HepG2 (cell line): ENCODE results near the gene CGREF1. TPM values are rescaled to one million over a fixed set of nuclear protein-coding genes. Genes with fewer than 3 reads are reported as not detected.

ENCODE experiments used
- ATAC-seq: fragments of 200-7000 bp; cut with Tn5 transposase; 3 replicates; pipeline ENCODE4 v1.9.1; 2020; ENCODE audit warnings: mild to moderate bottlenecking, moderate library complexity
- BruUV-seq: library from RNA; stranded (reverse); fragments of 400-500 nt; replicated peaks from 2 replicates; lab custom pipeline; 2021; lab: Mats Ljungman, UMichigan
- CTCF ChIA-PET: fragments of 300-600 bp; formaldehyde crosslinking; extraction: SDS; loops from one replicate; lab custom pipeline; 2021; ENCODE audit warnings: low total read pairs, inconsistent platforms, low intra/inter-chr PET ratio; lab: Yijun Ruan, JAX
- POLR2A ChIA-PET: fragments of 350-600 bp; sonication (Branson Sonifier 250); formaldehyde crosslinking; loops from one replicate; lab custom pipeline; 2020; ENCODE audit warnings: antibody characterized with exemption, inconsistent platforms; lab: Yijun Ruan, JAX
- DNase-seq: peaks from one replicate; pipeline ENCODE4 v3.0.0-alpha.2; 2015; ENCODE audit warnings: low spot score
- FAIRE-seq: peaks from 3 replicates; lab custom pipeline; 2011; peaks lifted over from hg19 to GRCh38; lab: Jason Lieb, UNC
- H2AFZ ChIP-seq: one replicate; pipeline ENCODE4 v1.6.1; 2011; ENCODE audit warnings: low read length, inconsistent platforms
- H3K27ac ChIP-seq: fragments of 300-600 bp; 3 replicates; pipeline ENCODE4 v1.8.0; 2011; ENCODE audit warnings: mixed run types, mild to moderate bottlenecking, mixed read lengths, low read length, inconsistent platforms; ENCODE audit not compliant: insufficient read depth; ENCODE audit errors: extremely low read length
- H3K27me3 ChIP-seq, 2 experiments: fragments of 200-600 bp in 1 of 2; 2 replicates in 1 of 2; 3 replicates in 1 of 2; pipeline versions ENCODE4 v1.6.0 to v1.8.0; 2011; ENCODE audit warnings: low read length in 2 of 2, mild to moderate bottlenecking in 2 of 2, moderate library complexity in 2 of 2, inconsistent platforms in 1 of 2; ENCODE audit not compliant: insufficient read depth in 2 of 2, control insufficient read depth in 1 of 2
- H3K36me3 ChIP-seq, 2 experiments: fragments of 200-600 bp in 1 of 2; replicated peaks in 1 of 2; 2 replicates in 1 of 2; 3 replicates in 1 of 2; pipeline versions ENCODE4 v1.5.1 to v1.8.0; 2011; ENCODE audit warnings: low read length in 2 of 2, inconsistent platforms in 1 of 2; ENCODE audit not compliant: insufficient read depth in 2 of 2, control insufficient read depth in 1 of 2
- H3K4me1 ChIP-seq: 2 replicates; pipeline ENCODE4 v1.5.1; 2012; ENCODE audit warnings: low read length, inconsistent platforms; ENCODE audit not compliant: insufficient read depth
- H3K4me2 ChIP-seq: 2 replicates; pipeline ENCODE4 v1.6.0; 2011; ENCODE audit warnings: low read depth, low read length, inconsistent platforms
- H3K4me3 ChIP-seq, 3 experiments: fragments of 200-600 bp in 1 of 3; sonication (generic), shearing (Covaris generic) in 1 of 3; replicated peaks in 1 of 3; 2 replicates each; pipeline ENCODE4 v1.5.1; 2011 to 2016; ENCODE audit warnings: low read length in 3 of 3, inconsistent platforms in 2 of 3, low read depth in 2 of 3, mild to moderate bottlenecking in 2 of 3, control low read depth in 1 of 3, mixed read lengths in 1 of 3; ENCODE audit not compliant: insufficient read depth in 1 of 3
- H3K79me2 ChIP-seq: one replicate; pipeline ENCODE4 v1.6.1; 2011; ENCODE audit warnings: low read length, inconsistent platforms; ENCODE audit not compliant: insufficient read depth
- H3K9ac ChIP-seq: 2 replicates; pipeline ENCODE4 v1.6.0; 2011; ENCODE audit warnings: mild to moderate bottlenecking, low read depth, low read length, inconsistent platforms; ENCODE audit not compliant: insufficient read depth
- H3K9me3 ChIP-seq: 2 replicates; pipeline ENCODE4 v1.5.1; 2012; ENCODE audit warnings: mild to moderate bottlenecking, low read length
- H4K20me1 ChIP-seq: 2 replicates; pipeline ENCODE4 v1.6.0; 2011; ENCODE audit warnings: inconsistent platforms, mild to moderate bottlenecking, low read length, moderate library complexity; ENCODE audit not compliant: insufficient read depth
- AHDC1 ChIP-seq: sonication (generic); formaldehyde crosslinking; IDR thresholded peaks from 2 replicates; pipeline ENCODE4 v1.5.1; 2020; ENCODE audit warnings: mild to moderate bottlenecking, missing genetic modification reagents, borderline replicate concordance
- MAFG ChIP-seq: sonication (generic); formaldehyde crosslinking; IDR thresholded peaks from 2 replicates; pipeline ENCODE4 v1.5.1; 2020; ENCODE audit warnings: mild to moderate bottlenecking, missing genetic modification reagents
- MXD4 ChIP-seq: IDR thresholded peaks from 2 replicates; pipeline ENCODE4 v1.6.1; 2016; ENCODE audit warnings: mild to moderate bottlenecking, missing biosample characterization, missing genetic modification reagents
- SKIL ChIP-seq: sonication (generic); formaldehyde crosslinking; IDR thresholded peaks from 2 replicates; pipeline ENCODE4 v1.8.0; 2022; ENCODE audit warnings: missing genetic modification reagents, mild to moderate bottlenecking, moderate library complexity, borderline replicate concordance
- ZNF280B ChIP-seq: sonication (generic); formaldehyde crosslinking; IDR thresholded peaks from 2 replicates; pipeline ENCODE4 v1.5.0; 2020; ENCODE audit warnings: missing genetic modification reagents, mild to moderate bottlenecking, borderline replicate concordance
- ZNF687 ChIP-seq: sonication (generic); formaldehyde crosslinking; IDR thresholded peaks from 2 replicates; pipeline ENCODE4 v1.5.1; 2020; ENCODE audit warnings: mild to moderate bottlenecking, missing genetic modification reagents, moderate library complexity
- WGBS: methylation state at CpG from one replicate; pipeline ENCODE4 v1.1.6; 2017; ENCODE audit warnings: low lambda C conversion rate; 5-methylcytosine and 5-hydroxymethylcytosine counted together
- in situ Hi-C: cut with HindIII; loops from 2 replicates; pipeline ENCODE4 v1.10.0; 2017; ENCODE audit warnings: low pct_unique_long_range_greater_than_20kb; ENCODE audit not compliant: extremely low pct_ligation_motif_present
- intact Hi-C: fragments of 100-400 bp; cut with micrococcal nuclease; formaldehyde crosslinking; loops from one replicate; pipeline ENCODE4 v1.10.0; 2022; ENCODE audit not compliant: unreplicated experiment
- polyA plus RNA-seq, 8 experiments: library from polyadenylated mRNA; depleted of rRNA in 3 of 8; stranded (reverse) in 7 of 8; unstranded in 1 of 8; fragments of >200 nt; fragmentation: Illumina TruSeq in 4 of 8; extraction: Trizol in 4 of 8; gene quantifications; 2 replicates each; pipeline versions ENCODE4 v1.2.1 to v1.2.3, GENCODE V29; 2011 to 2016; ENCODE audit warnings: low read depth in 4 of 8, missing spikeins in 1 of 8, mixed read lengths in 1 of 8; ENCODE audit not compliant: insufficient read depth in 1 of 8
- total RNA-seq, 5 experiments: library from RNA; depleted of rRNA; stranded (reverse); fragments of >200 nt; fragmentation: Illumina TruSeq; extraction: Trizol; gene quantifications; 2 replicates each; pipeline ENCODE4 v1.2.3, GENCODE V29; 2016; ENCODE audit warnings: low read depth in 1 of 5

The CGREF1 gene
- total and polyA plus RNA-seq, 2 of the 13 experiments (the other 11 are each of a cell fraction or from before 2014, with no cell fraction given), result 13.9 to 23.4 TPM

GRCh38 chr2:27102329-27102728 lies 16.6 kb downstream of the CGREF1 start:
- H3K79me2 ChIP-seq, result no peaks in the 10 kb centered on the region
- 85% methylated on average over 4 of the region's 5 CpGs for WGBS
- CTCF ChIA-PET, result interaction anchor here (1.1 kb wide), 1 partner anchor 90 kb away, joined by 5 read pairs; no protein-coding TSS in a partner anchor
- in situ Hi-C loops (no loop called here), intact Hi-C loops (no loop called here)
- H4K20me1 ChIP-seq, result no peaks in the 10 kb centered on the region
- H3K27ac ChIP-seq, result no peak overlapping the region
- no peak overlapping the region for H3K4me2 ChIP-seq
- peaks cover 2 to 24% of the 10 kb centered on the region in 2 experiments for H3K36me3 ChIP-seq
- H3K9ac ChIP-seq, result no peak overlapping the region
- no peaks in the 10 kb centered on the region for H3K4me1 ChIP-seq
- H3K4me3 ChIP-seq, result no peak overlapping the region
- ATAC-seq (peak; percentile 39), DNase-seq (no peak), FAIRE-seq (no peak)
- no peak overlapping the region for H2AFZ ChIP-seq
- BruUV-seq, result no TSS peak
- POLR2A ChIA-PET, result interaction anchor here (1.0 to 2.0 kb wide), 6 partner anchors 10 to 92 kb away, joined by 3 to 8 read pairs (median 4); partner anchors contain the start of gene PREB
- no peaks in the 10 kb centered on the region for H3K27me3 ChIP-seq
- H3K9me3 ChIP-seq, result no peaks in the 10 kb centered on the region
- TF ChIP-seq MAFG (CRISPR knock-in tag) (no peak), MXD4 (CRISPR knock-in tag) (no peak), ZNF280B (no peak), ZNF687 (CRISPR knock-in tag) (peak; percentile 9; the same call in 1 of the 2 replicates), SKIL (no peak), AHDC1 (no peak)
